ENCODE data around the gene PHF21B.

PHF21B gene

DNA sequence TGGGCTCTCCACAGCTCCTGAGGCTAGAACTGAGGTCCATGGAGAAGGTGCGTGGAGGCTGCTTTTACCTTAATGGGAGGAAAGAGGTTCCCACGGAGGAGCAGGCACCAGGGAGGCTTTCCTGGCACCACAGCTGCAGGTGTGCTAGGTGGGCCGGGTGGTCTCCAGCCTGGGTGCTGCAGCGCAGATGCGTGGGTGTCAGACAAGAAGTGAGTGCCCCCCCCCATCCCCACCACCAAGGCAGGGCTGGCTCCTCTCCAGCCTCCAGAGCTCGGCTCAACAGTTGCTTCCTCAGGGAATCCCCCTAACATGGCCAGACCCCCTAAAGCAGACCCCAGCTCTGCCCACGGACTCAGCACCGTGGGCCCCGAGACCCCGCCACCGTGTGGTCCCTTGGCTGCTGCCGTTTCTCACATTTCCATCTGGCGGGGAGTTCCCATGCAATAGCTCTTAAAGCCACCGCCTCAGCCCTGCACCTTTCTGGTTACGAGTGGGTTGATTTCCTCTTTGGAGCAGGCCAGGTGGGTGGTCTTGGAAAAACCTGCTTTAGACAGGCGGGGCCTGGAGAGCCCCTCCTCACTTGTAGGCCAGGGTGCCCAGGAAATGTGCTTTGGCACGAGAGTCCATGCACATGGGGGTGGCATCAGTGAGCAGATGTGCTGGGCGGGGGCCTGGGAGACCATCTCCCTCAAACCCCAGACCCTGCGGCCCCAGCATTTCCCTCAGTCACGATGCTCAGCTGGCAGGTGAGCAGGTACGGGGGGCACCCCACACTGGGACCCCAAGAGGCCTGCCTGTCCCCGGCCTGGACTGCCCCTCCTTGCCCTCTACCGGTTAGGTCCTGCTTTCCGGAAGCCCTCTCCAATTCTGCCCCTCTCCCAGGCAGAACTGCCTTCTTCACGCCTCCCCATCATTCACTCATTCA lies 163.7 kb downstream of the PHF21B start:
- DNase-seq (ENCODE audit: low read depth, low spot score): no peak

DNA sequence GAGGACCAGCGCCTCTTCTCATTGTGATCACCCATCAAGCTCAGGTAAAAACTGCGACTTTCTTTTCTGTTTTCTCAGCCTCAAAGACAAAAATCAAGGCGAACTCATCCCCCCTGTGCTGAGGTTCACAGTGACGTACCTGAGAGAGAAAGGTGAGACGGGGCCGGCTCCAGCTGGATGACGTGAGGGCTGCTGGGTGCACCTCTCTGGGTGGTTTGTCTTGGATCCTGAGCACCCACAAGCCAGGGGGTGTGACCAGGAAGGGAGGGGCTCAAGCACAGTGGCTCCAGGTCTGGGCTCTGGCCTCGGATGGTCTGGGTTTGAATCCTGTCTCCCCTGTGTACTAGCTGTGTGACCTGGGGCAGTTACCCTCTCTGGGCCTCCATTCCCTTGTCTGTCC lies 164.6 kb downstream of the PHF21B start:
- DNase-seq (ENCODE audit: low read depth, low spot score): no peak

DNA sequence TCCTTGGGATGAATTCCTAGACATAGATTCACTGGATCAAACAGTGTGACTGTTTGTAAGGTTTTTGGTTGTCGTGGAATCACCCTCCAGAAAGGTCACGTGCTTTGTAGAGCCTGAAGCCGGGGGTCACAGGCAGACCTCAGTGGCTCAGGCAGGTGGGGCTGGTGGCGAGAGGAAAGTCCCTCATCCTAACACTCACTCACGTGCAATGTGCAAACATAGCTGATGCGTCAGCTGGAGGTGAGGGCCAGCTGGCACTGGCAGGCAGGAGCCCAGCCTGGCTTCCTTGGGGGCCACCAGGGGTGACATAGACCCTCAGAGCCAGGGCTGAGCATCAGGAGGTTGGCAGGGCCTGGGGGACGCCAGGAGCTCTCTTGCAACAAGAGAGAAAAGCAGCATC lies 167.4 kb downstream of the PHF21B start:
- no peak for DNase-seq (ENCODE audit: low read depth, low spot score)

DNA sequence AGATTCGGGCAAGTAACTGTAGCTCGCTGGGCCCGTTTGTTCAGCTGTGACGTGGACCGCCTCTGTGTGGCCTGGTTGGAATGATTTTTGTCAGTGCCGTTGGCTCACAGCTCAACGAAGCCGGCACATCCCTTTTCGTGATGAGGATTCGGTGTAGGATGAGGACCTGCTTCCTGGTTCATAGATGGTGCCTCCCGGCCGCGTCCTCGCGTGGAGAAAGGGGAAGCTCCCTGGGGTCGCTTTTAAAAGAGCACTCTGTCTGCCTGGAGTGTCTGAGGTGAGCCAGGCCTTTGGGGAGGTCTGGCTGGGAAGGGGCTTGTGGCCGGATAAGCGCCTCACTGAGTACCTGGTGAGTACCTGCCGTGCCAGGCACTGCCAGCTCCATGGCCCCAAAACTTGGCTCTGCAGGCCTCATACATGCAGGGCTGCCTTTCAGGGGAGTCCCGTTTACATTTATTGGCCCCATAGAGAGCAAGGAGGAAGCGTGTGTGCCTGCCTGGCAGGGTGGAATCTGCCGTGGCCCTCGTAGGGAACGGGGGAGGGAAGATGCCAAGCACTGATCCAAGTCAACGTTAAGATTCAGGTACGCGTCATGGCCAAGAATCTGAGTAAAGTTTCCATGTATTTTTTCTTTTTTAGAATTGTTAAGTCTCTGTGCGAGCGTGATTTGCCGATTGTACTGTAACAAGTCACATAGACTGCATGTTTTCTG lies 169.0 kb downstream of the PHF21B start:
- no peak for DNase-seq (ENCODE audit: low read depth, low spot score)

DNA sequence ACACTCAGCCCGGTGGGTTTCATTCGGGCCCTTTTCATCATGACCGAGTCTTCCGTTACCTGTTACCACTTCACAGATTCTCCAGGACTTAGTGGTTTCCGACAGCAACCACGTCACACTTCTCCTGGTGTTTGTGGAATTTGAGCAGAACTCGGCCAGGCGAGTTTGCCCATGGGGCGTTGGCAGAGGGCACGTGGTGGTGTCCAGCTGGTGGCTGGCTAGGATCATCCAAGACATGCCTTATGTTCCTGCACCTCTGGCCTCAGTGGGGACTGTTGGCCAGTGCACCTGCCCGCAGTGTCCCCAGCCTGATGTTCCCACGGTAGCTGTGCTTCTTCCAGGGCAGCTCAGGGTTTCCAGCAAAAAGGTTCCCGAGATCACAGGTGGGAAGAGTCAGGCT lies 170.1 kb downstream of the PHF21B start:
- no peak for DNase-seq (ENCODE audit: low read depth, low spot score)

DNA sequence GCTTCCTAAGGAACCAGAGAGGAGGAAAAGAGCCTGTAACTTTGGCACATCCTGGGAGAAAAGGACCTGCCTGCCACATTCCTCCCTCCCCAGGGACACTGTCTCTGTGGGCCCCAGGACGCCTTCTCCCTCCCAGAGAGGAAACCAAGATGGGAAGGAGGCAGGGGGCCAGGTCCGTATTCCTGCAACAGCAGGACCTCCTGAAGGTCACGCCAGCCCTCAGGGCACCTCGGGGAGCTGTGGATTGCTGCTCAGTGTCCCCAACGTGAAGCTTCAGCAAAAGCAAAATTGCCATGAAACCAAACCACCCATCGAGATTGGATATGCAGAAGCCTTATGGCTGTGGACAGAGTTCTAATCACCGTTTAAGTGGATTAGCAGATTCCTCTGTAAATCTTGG lies 170.7 kb downstream of the PHF21B start:
- DNase-seq (ENCODE audit: low read depth, low spot score): no peak

DNA sequence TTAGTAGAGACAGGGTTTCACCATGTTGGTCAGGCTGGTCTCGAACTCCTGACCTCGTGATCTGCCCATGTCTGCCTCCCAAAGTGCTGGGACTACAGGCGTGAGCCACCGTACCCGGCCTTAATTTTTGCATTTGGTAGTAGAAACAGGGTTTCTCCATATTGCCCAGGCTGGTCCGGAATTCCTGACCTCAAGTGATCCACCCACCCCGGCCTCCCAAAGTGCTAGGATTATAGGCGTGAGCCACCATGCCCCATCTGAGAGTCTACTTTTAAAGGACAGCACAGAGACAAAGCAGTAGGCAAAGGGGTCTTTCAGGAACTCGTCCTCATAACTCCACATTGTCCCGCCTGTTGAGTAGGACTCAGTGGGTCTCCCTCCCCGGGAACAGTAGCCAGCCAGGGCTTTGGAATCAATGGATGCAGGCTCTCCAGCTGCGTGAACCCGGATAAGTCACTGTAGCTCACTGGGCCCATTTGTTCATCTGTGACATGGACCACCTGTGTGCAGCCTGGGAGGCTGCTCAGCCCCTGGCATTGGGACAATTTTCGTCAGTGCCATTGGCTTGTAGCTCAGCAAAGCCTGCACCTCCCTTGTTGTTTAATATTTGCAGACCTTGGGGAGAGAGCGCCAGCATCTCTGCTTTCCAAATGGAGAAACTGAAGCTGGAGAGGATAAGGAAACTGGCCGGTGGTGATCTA lies 171.3 kb downstream of the PHF21B start:
- no peak for DNase-seq (ENCODE audit: low read depth, low spot score)

DNA sequence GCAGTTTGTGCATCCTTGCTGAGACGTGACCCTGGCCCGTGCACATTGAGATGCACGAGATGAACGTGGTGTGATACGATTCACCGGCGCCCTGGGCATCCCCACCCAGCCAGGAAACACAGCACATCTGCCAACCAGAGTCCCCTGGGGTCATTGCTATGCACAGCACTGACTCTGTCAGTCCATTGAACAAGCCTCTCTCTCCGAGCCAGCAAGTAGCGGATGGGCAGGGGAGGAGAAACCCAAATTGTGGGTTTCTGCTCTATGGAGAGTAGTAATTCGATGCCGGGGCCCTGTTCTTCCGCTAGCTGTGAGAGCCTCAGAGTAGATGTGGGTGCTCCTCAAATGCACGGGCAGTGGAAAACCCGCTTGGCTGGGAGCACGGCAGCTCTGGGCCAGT lies 172.3 kb downstream of the PHF21B start:
- no peak for DNase-seq (ENCODE audit: low read depth, low spot score)

DNA sequence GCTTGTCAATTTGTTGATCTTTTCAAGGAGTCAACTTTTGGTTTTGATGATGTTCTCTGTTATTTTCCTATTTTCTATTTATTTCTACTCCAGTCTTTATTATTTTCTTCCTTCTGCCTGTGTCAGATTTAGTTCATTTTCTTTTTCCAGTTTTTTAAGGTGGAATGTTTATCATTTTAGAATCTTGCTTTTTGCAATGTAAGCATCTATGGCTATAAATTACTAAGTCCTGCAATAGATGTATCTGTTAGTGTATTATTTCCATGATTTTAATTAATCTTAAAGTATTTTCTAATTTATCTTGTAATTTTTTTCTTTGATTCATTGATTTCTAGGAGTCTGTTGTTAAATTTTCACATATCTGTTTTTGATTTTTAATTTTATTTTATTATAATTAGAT lies 175.7 kb downstream of the PHF21B start:
- no peak for DNase-seq (ENCODE audit: low read depth, low spot score)

DNA sequence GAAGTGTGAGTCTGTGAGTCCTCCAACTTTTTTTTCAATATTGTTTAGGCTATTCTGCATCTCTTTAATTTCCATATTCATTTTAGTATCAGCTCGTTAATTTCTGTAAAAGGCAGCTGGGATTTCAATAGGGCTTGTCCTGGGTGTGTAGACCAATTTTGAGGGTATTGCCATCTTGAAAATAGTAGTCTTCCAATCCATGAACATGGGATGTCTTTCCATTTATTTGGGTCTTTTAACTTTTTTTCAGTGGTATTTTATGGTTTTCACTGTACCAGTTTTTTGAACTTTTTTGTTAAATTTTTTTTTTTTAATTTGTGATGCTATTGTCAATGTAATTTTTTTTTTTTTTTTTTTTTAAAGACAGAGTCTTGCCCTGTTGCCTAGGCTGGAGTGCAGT lies 177.9 kb downstream of the PHF21B start:
- no peak for DNase-seq (ENCODE audit: low read depth, low spot score)
